Neural cell (in vitro differentiated cells): ENCODE measurements around the gene CNOT2. TPM values are rescaled to one million over a fixed set of nuclear protein-coding genes. Genes with fewer than 3 reads are reported as not detected.

Experiments used
- H2AFZ ChIP-seq: fragments of 200-600, 300-800 bp; sonication (generic), shearing (Covaris generic); 2 replicates; pipeline ENCODE4 v1.6.0; 2014; ENCODE audit warnings: low read depth, mild to moderate bottlenecking, antibody characterized with exemption, low read length, moderate library complexity
- H3F3A ChIP-seq: fragments of 200-600 bp; shearing (Covaris generic); 2 replicates; pipeline ENCODE4 v1.6.1; 2016; ENCODE audit warnings: mild to moderate bottlenecking, moderate library complexity, mixed read lengths, antibody characterized with exemption, low read length; ENCODE audit not compliant: insufficient read depth, poor library complexity, severe bottlenecking
- H3K27ac ChIP-seq: fragments of 200-600, 300-800 bp; sonication (generic), shearing (Covaris generic); 2 replicates; pipeline ENCODE4 v1.5.1; 2014; ENCODE audit warnings: mild to moderate bottlenecking, low read length, moderate library complexity
- H3K27me3 ChIP-seq: fragments of 300-800, 200-600 bp; sonication (generic), shearing (Covaris generic); 2 replicates; pipeline ENCODE4 v1.6.0; 2014; ENCODE audit warnings: mild to moderate bottlenecking, low read depth, low read length, moderate library complexity; ENCODE audit not compliant: insufficient read depth
- H3K36me3 ChIP-seq: fragments of 300-800, 200-600 bp; sonication (generic), shearing (Covaris generic); 2 replicates; pipeline ENCODE4 v1.5.1; 2014; ENCODE audit warnings: mild to moderate bottlenecking, antibody characterized with exemption, low read length, moderate library complexity; ENCODE audit not compliant: insufficient read depth
- H3K4me2 ChIP-seq: fragments of 300-800, 200-600 bp; sonication (generic), shearing (Covaris generic); 2 replicates; pipeline ENCODE4 v1.6.0; 2014; ENCODE audit warnings: mild to moderate bottlenecking, low read length
- H3K4me3 ChIP-seq: fragments of 300-800, 200-600 bp; sonication (generic), shearing (Covaris generic); 2 replicates; pipeline ENCODE4 v1.5.1; 2014; ENCODE audit warnings: mild to moderate bottlenecking, low read length, moderate library complexity
- H3K79me2 ChIP-seq: fragments of 200-600 bp; shearing (Covaris generic); replicated peaks from 2 replicates; pipeline ENCODE4 v1.6.0; 2014; ENCODE audit warnings: mild to moderate bottlenecking, low read length, moderate library complexity; ENCODE audit not compliant: insufficient read depth
- H3K9ac ChIP-seq: fragments of 300-800, 200-600 bp; sonication (generic), shearing (Covaris generic); 2 replicates; pipeline ENCODE4 v1.6.1; 2016; ENCODE audit warnings: mild to moderate bottlenecking, low read length, mixed read lengths
- H3K9me2 ChIP-seq: fragments of 200-600 bp; shearing (Covaris generic); 2 replicates; pipeline ENCODE4 v1.6.1; 2016; ENCODE audit warnings: mild to moderate bottlenecking, low read length, mixed read lengths; ENCODE audit not compliant: insufficient read depth
- H3K9me3 ChIP-seq: fragments of 200-600, 300-800 bp; sonication (generic), shearing (Covaris generic); 2 replicates; pipeline ENCODE4 v1.6.1; 2016; ENCODE audit warnings: mild to moderate bottlenecking, mixed run types, low read length, moderate library complexity, mixed read lengths
- H4K20me1 ChIP-seq: fragments of 200-600 bp; shearing (Covaris generic); 2 replicates; pipeline ENCODE4 v1.6.1; 2016; ENCODE audit warnings: mild to moderate bottlenecking, mixed run types; ENCODE audit not compliant: insufficient read depth
- EP300 ChIP-seq: fragments of 450-650 bp; conservative IDR thresholded peaks from 2 replicates; pipeline ENCODE4 v1.6.1; 2014; ENCODE audit warnings: antibody characterized with exemption, mild to moderate bottlenecking, moderate library complexity; ENCODE audit not compliant: poor library complexity, severe bottlenecking
- EZH2 ChIP-seq: fragments of 200-600, 300-800 bp; shearing (Covaris generic), sonication (generic); IDR thresholded peaks from 2 replicates; pipeline ENCODE4 v1.6.1; 2014; ENCODE audit warnings: antibody characterized with exemption, low read length, borderline replicate concordance, mild to moderate bottlenecking; ENCODE audit not compliant: insufficient read depth, poor library complexity, severe bottlenecking
- MXI1 ChIP-seq: fragments of 450-650 bp; conservative IDR thresholded peaks from 2 replicates; pipeline ENCODE4 v1.6.1; 2014; ENCODE audit warnings: antibody characterized with exemption, mild to moderate bottlenecking; ENCODE audit not compliant: poor library complexity, severe bottlenecking
- POLR2AphosphoS5 ChIP-seq: IDR thresholded peaks from 2 replicates; pipeline ENCODE4 v1.6.1; 2012
- RAD21 ChIP-seq: fragments of 450-650 bp; conservative IDR thresholded peaks from 2 replicates; pipeline ENCODE4 v1.6.1; 2014; ENCODE audit warnings: antibody characterized with exemption, mild to moderate bottlenecking, moderate library complexity
- SMC3 ChIP-seq: fragments of 450-650 bp; conservative IDR thresholded peaks from 2 replicates; pipeline ENCODE4 v1.6.1; 2014; ENCODE audit warnings: antibody characterized with exemption, mild to moderate bottlenecking, moderate library complexity; ENCODE audit not compliant: poor library complexity
- TAF1 ChIP-seq: IDR thresholded peaks from 2 replicates; pipeline ENCODE4 v1.6.1; 2012; ENCODE audit warnings: low read depth
- polyA plus RNA-seq: library from polyadenylated mRNA; depleted of rRNA; stranded (reverse); fragments of >200 nt; gene quantifications from 2 replicates; pipeline ENCODE4 v1.2.3, GENCODE V29; 2014
- TF ChIP-seq, protein P1 (sequence below): fragments of 450-650 bp; IDR thresholded peaks from 2 replicates; pipeline ENCODE4 v1.5.1; 2014; ENCODE audit warnings: antibody characterized with exemption, mild to moderate bottlenecking, moderate library complexity; ENCODE audit not compliant: poor library complexity, severe bottlenecking
- TF ChIP-seq, protein P2 (sequence below): IDR thresholded peaks from 2 replicates; pipeline ENCODE4 v1.6.1; 2012; ENCODE audit warnings: borderline replicate concordance

The CNOT2 gene
- polyA plus RNA-seq, 1 donor from 2014 or later: 158 TPM

DNA sequence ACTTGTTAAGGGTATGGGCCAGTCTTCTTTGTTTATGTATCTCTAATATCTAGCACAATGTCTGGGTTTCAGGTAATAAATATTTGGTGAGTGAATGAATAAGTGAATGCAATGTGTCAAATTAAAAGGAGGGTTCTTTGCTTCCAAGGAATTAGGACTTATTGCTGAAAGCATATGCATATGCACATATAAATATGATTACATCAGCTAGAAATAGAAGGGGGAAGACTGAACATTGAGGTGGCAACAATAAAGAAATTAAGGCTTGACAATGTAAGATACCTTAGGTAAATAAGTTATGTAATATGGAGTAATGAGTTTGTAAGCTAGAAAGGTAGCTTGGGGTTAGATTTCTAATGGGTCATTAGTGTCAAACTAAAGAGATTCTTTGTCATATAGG lies 160.6 kb downstream of the CNOT2 start:
- no peaks in the 10 kb centered on the region for H3K9me3 ChIP-seq
- TF ChIP-seq EZH2 (no peak), POLR2AphosphoS5 (no peak), MXI1 (no peak), RAD21 (no peak), EP300 (no peak), TAF1 (no peak), SMC3 (no peak)
- TF ChIP-seq, protein P1, sequence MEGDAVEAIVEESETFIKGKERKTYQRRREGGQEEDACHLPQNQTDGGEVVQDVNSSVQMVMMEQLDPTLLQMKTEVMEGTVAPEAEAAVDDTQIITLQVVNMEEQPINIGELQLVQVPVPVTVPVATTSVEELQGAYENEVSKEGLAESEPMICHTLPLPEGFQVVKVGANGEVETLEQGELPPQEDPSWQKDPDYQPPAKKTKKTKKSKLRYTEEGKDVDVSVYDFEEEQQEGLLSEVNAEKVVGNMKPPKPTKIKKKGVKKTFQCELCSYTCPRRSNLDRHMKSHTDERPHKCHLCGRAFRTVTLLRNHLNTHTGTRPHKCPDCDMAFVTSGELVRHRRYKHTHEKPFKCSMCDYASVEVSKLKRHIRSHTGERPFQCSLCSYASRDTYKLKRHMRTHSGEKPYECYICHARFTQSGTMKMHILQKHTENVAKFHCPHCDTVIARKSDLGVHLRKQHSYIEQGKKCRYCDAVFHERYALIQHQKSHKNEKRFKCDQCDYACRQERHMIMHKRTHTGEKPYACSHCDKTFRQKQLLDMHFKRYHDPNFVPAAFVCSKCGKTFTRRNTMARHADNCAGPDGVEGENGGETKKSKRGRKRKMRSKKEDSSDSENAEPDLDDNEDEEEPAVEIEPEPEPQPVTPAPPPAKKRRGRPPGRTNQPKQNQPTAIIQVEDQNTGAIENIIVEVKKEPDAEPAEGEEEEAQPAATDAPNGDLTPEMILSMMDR: no peak
- TF ChIP-seq, protein P2, sequence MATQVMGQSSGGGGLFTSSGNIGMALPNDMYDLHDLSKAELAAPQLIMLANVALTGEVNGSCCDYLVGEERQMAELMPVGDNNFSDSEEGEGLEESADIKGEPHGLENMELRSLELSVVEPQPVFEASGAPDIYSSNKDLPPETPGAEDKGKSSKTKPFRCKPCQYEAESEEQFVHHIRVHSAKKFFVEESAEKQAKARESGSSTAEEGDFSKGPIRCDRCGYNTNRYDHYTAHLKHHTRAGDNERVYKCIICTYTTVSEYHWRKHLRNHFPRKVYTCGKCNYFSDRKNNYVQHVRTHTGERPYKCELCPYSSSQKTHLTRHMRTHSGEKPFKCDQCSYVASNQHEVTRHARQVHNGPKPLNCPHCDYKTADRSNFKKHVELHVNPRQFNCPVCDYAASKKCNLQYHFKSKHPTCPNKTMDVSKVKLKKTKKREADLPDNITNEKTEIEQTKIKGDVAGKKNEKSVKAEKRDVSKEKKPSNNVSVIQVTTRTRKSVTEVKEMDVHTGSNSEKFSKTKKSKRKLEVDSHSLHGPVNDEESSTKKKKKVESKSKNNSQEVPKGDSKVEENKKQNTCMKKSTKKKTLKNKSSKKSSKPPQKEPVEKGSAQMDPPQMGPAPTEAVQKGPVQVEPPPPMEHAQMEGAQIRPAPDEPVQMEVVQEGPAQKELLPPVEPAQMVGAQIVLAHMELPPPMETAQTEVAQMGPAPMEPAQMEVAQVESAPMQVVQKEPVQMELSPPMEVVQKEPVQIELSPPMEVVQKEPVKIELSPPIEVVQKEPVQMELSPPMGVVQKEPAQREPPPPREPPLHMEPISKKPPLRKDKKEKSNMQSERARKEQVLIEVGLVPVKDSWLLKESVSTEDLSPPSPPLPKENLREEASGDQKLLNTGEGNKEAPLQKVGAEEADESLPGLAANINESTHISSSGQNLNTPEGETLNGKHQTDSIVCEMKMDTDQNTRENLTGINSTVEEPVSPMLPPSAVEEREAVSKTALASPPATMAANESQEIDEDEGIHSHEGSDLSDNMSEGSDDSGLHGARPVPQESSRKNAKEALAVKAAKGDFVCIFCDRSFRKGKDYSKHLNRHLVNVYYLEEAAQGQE: no peak
- no peaks in the 10 kb centered on the region for H4K20me1 ChIP-seq
- no peaks in the 10 kb centered on the region for H3F3A ChIP-seq
- H3K4me3 ChIP-seq: no peak overlapping the region
- H3K27me3 ChIP-seq: no peaks in the 10 kb centered on the region
- H3K4me2 ChIP-seq: no peak overlapping the region
- H3K79me2 ChIP-seq: no peaks in the 10 kb centered on the region
- no peak overlapping the region for H3K27ac ChIP-seq
- no peaks in the 10 kb centered on the region for H3K9me2 ChIP-seq
- H3K9ac ChIP-seq: no peak overlapping the region
- H3K36me3 ChIP-seq: peaks cover 14% of the 10 kb centered on the region
- H2AFZ ChIP-seq: no peak overlapping the region

Other genes with a start within 250 kb of the CNOT2 start
- gene KCNMB4, start 122.9 kb downstream of the CNOT2 start, polyA plus RNA-seq: 20.1 and 26.4 TPM in 2 replicates